Hematopoietic multipotent progenitor cell treated with erythropoietin and hydrocortisone succinate and interleukin-3 and kit ligand, for 6 days (in vitro differentiated cells): ENCODE data around the gene C19orf73.

Experiments
- DNase-seq: peaks from one replicate; pipeline ENCODE4 v3.0.0-alpha.2; 2015

C19orf73 gene

GRCh38 chr19:49118565-49119410 lies at the start of gene C19orf73:
Gene C19orf73, minus strand, starts transcription at chr19:49119143. Its CDS starts 121 bp downstream, at chr19:49119022.
- DNase-seq = peak; percentile 96

GRCh38 chr19:49168421-49168820 lies 49.5 kb upstream of the C19orf73 start:
- no peak for DNase-seq

GRCh38 chr19:49167857-49168409 lies 49.0 kb upstream of the C19orf73 start:
- no peak for DNase-seq

- DNase-seq = no peak
Observed at GRCh38 chr19:49165865-49166301, 46.9 kb upstream of the C19orf73 start.

GRCh38 chr19:49165111-49165750 lies 46.3 kb upstream of the C19orf73 start:
- DNase-seq = no peak

- no peak for DNase-seq
Observed at GRCh38 chr19:49161987-49162386, 43.0 kb upstream of the C19orf73 start.

GRCh38 chr19:49160450-49161189 lies 41.7 kb upstream of the C19orf73 start:
- DNase-seq = no peak

GRCh38 chr19:49157445-49158224 lies 38.7 kb upstream of the C19orf73 start, which contains the start of gene TRPM4:
Gene TRPM4, plus strand, starts transcription at chr19:49157792. Its CDS starts 75 bp downstream, at chr19:49157867.
- peak; percentile 87 for DNase-seq

GRCh38 chr19:49155820-49156346 lies 36.9 kb upstream of the C19orf73 start:
- peak; percentile 17 for DNase-seq

GRCh38 chr19:49155005-49155819 lies 36.3 kb upstream of the C19orf73 start, which contains the start of gene HRC:
Gene HRC, minus strand, starts transcription at chr19:49155396. Its CDS starts 159 bp downstream, at chr19:49155237.
- DNase-seq = no peak

- DNase-seq = no peak
Observed at GRCh38 chr19:49154279-49154678, 35.3 kb upstream of the C19orf73 start.

- DNase-seq = no peak
Observed at GRCh38 chr19:49153167-49153809, 34.3 kb upstream of the C19orf73 start.

- no peak for DNase-seq
Observed at GRCh38 chr19:49152119-49152550, 33.2 kb upstream of the C19orf73 start.

GRCh38 chr19:49151267-49152118 lies 32.5 kb upstream of the C19orf73 start:
- peak; percentile 68 for DNase-seq

GRCh38 chr19:49150944-49151243 lies 32.0 kb upstream of the C19orf73 start:
- DNase-seq = no peak

GRCh38 chr19:49150106-49150943 lies 31.4 kb upstream of the C19orf73 start:
- peak; percentile 81 for DNase-seq

- peak; percentile 79 for DNase-seq
Observed at GRCh38 chr19:49149652-49150105, 30.7 kb upstream of the C19orf73 start.
